ENCODE data around the gene CABYR.

- TF ChIP-seq POLR2A (IDR thresholded peaks at IDR 0.05): no peak
- TF ChIP-seq, protein P1, sequence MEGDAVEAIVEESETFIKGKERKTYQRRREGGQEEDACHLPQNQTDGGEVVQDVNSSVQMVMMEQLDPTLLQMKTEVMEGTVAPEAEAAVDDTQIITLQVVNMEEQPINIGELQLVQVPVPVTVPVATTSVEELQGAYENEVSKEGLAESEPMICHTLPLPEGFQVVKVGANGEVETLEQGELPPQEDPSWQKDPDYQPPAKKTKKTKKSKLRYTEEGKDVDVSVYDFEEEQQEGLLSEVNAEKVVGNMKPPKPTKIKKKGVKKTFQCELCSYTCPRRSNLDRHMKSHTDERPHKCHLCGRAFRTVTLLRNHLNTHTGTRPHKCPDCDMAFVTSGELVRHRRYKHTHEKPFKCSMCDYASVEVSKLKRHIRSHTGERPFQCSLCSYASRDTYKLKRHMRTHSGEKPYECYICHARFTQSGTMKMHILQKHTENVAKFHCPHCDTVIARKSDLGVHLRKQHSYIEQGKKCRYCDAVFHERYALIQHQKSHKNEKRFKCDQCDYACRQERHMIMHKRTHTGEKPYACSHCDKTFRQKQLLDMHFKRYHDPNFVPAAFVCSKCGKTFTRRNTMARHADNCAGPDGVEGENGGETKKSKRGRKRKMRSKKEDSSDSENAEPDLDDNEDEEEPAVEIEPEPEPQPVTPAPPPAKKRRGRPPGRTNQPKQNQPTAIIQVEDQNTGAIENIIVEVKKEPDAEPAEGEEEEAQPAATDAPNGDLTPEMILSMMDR (IDR thresholded peaks at IDR 0.05): no peak
Observed at GRCh38 chr18:24112874-24113615, 25.8 kb upstream of the CABYR start.

Data from breast epithelium (tissue), 3 donors.